HCT116 (cell line): Measurements from ENCODE around the gene MAPKAP1. TPM values are rescaled to one million over a fixed set of nuclear protein-coding genes. Genes with fewer than 3 reads are reported as not detected.

ENCODE experiments used
- ATAC-seq: fragments of 200-7000 bp; cut with Tn5 transposase; 2 replicates; pipeline ENCODE4 v1.9.1; 2020; ENCODE audit warnings: mild to moderate bottlenecking, moderate library complexity
- BruUV-seq: library from RNA; stranded (reverse); fragments of 400-500 nt; replicated peaks from 2 replicates; lab custom pipeline; 2021; lab: Mats Ljungman, UMichigan
- CTCF ChIA-PET: fragments of 300-600 bp; sonication (Branson Sonifier 250); formaldehyde crosslinking; loops from one replicate; lab custom pipeline; 2021; ENCODE audit warnings: antibody characterized with exemption; lab: Charles Lee
- POLR2A ChIA-PET: fragments of 300-600, 350-600 bp; sonication (Branson Sonifier 250); formaldehyde crosslinking; loops from one replicate; lab custom pipeline; 2021; ENCODE audit warnings: antibody characterized with exemption; lab: Charles Lee
- RAD21 ChIA-PET, 2 experiments: fragments of 300-600 bp; sonication (Branson Sonifier 250); formaldehyde crosslinking; loops; one replicate each; lab custom pipeline; 2023; ENCODE audit warnings: low total read pairs in 2 of 2; ENCODE audit not compliant: uncharacterized antibody in 2 of 2, unreplicated experiment in 2 of 2, low non-redundant PET in 1 of 2; lab: Charles Lee
- DNase-seq: peaks from one replicate; pipeline ENCODE4 v3.0.0-alpha.2; 2010; ENCODE audit warnings: low read depth, low spot score
- H2AFZ ChIP-seq: fragments of 200-600 bp; shearing (Covaris generic), sonication (generic); 2 replicates; pipeline ENCODE4 v1.6.1; 2017; ENCODE audit warnings: low read depth, mixed run types, mixed read lengths, antibody characterized with exemption, low read length; ENCODE audit not compliant: poor library complexity, severe bottlenecking
- H3K27ac ChIP-seq: 2 replicates; pipeline ENCODE4 v1.5.1; 2012; ENCODE audit warnings: low read depth, low read length
- H3K27me3 ChIP-seq: fragments of 200-600 bp; sonication (generic); 2 replicates; pipeline ENCODE4 v1.6.1; 2016; ENCODE audit warnings: mixed run types, low read length, mixed read lengths; ENCODE audit not compliant: insufficient read depth
- H3K36me3 ChIP-seq, 2 experiments: fragments of 200-500 bp in 1 of 2; fragments of 200-600 bp in 1 of 2; sonication (Bioruptor generic) in 1 of 2; sonication (generic) in 1 of 2; 2 replicates each; pipeline versions ENCODE4 v1.5.1 to v1.6.1; 2014 to 2016; ENCODE audit warnings: low read length in 2 of 2, inconsistent platforms in 1 of 2, mixed read lengths in 1 of 2, mixed run types in 1 of 2; ENCODE audit not compliant: insufficient read depth in 2 of 2, control insufficient read depth in 1 of 2
- H3K4me1 ChIP-seq, 2 experiments: fragments of 200-600 bp in 1 of 2; sonication (generic) in 1 of 2; 2 replicates each; pipeline versions ENCODE4 v1.5.1 to v1.6.1; 2012 to 2017; ENCODE audit warnings: low read length in 2 of 2, inconsistent platforms in 1 of 2, mild to moderate bottlenecking in 1 of 2, mixed read lengths in 1 of 2, mixed run types in 1 of 2, moderate library complexity in 1 of 2; ENCODE audit not compliant: insufficient read depth in 2 of 2, control insufficient read depth in 1 of 2
- H3K4me2 ChIP-seq: fragments of 200-600 bp; sonication (generic); 2 replicates; pipeline ENCODE4 v1.6.1; 2017; ENCODE audit warnings: mixed run types, low read length, mixed read lengths
- H3K4me3 ChIP-seq, 2 experiments: fragments of 200-600 bp in 1 of 2; sonication (generic) in 1 of 2; replicated peaks in 1 of 2; 2 replicates each; pipeline ENCODE4 v1.5.1; 2011 to 2016; ENCODE audit warnings: low read length in 2 of 2, control low read depth in 1 of 2, low read depth in 1 of 2, mild to moderate bottlenecking in 1 of 2, mixed read lengths in 1 of 2, mixed run types in 1 of 2
- H3K79me2 ChIP-seq: fragments of 200-600 bp; sonication (generic); 2 replicates; pipeline ENCODE4 v1.6.1; 2017; ENCODE audit warnings: mild to moderate bottlenecking, mixed run types, low read length, moderate library complexity, mixed read lengths; ENCODE audit not compliant: insufficient read depth
- H3K9ac ChIP-seq: fragments of 200-600 bp; sonication (generic); 2 replicates; pipeline ENCODE4 v1.6.1; 2016; ENCODE audit warnings: low read length, mixed read lengths
- H3K9me2 ChIP-seq: fragments of 200-600 bp; sonication (generic), shearing (Covaris generic); 2 replicates; pipeline ENCODE4 v1.6.1; 2017; ENCODE audit warnings: mixed run types, mild to moderate bottlenecking, moderate library complexity; ENCODE audit not compliant: insufficient read depth
- H3K9me3 ChIP-seq, 2 experiments: fragments of 200-500 bp in 1 of 2; fragments of 200-600 bp in 1 of 2; sonication (Bioruptor generic) in 1 of 2; sonication (generic) in 1 of 2; 2 replicates each; pipeline ENCODE4 v1.6.1; 2014 to 2017; ENCODE audit warnings: low read length in 2 of 2, mixed read lengths in 2 of 2, inconsistent platforms in 1 of 2, low read depth in 1 of 2, mild to moderate bottlenecking in 1 of 2, mixed run types in 1 of 2, moderate library complexity in 1 of 2; ENCODE audit not compliant: control insufficient read depth in 1 of 2, insufficient read depth in 1 of 2
- H4K20me1 ChIP-seq: fragments of 200-600 bp; sonication (generic), shearing (Covaris generic); 2 replicates; pipeline ENCODE4 v1.6.1; 2017; ENCODE audit warnings: mixed run types, mild to moderate bottlenecking, moderate library complexity; ENCODE audit not compliant: insufficient read depth
- CBX3 ChIP-seq: IDR thresholded peaks from 2 replicates; pipeline ENCODE4 v1.6.1; 2012; ENCODE audit warnings: low read depth
- EGR1 ChIP-seq: IDR thresholded peaks from 2 replicates; pipeline ENCODE4 v1.6.1; 2012; ENCODE audit warnings: low read depth
- EZH2 ChIP-seq: fragments of 200-600 bp; sonication (generic); IDR thresholded peaks from 2 replicates; pipeline ENCODE4 v1.6.1; 2017; ENCODE audit warnings: antibody characterized with exemption, mixed run types
- EZH2phosphoT487 ChIP-seq: fragments of 200-600 bp; IDR thresholded peaks from 2 replicates; pipeline ENCODE4 v1.6.1; 2018; ENCODE audit warnings: antibody characterized with exemption, borderline replicate concordance
- FOSL1 ChIP-seq: IDR thresholded peaks from 2 replicates; pipeline ENCODE4 v1.6.1; 2012; ENCODE audit warnings: low read depth
- JUND ChIP-seq: IDR thresholded peaks from 2 replicates; pipeline ENCODE4 v1.6.1; 2012
- POLR2A ChIP-seq: IDR thresholded peaks from 2 replicates; pipeline ENCODE4 v1.7.0; 2011; ENCODE audit warnings: borderline replicate concordance; ENCODE audit not compliant: insufficient read depth, insufficient read length; ENCODE audit errors: extremely low read depth
- RAD21 ChIP-seq: IDR thresholded peaks from 2 replicates; pipeline ENCODE4 v1.6.1; 2012; ENCODE audit warnings: low read depth, mild to moderate bottlenecking
- SP1 ChIP-seq: IDR thresholded peaks from 2 replicates; pipeline ENCODE4 v1.6.1; 2012; ENCODE audit warnings: low read depth
- SRF ChIP-seq: IDR thresholded peaks from 2 replicates; pipeline ENCODE4 v1.6.1; 2012; ENCODE audit warnings: low read depth
- TCF7L2 ChIP-seq: IDR thresholded peaks from 2 replicates; pipeline ENCODE4 v1.7.0; 2011; ENCODE audit warnings: borderline replicate concordance, inconsistent platforms; ENCODE audit not compliant: insufficient read depth, insufficient read length; ENCODE audit errors: extremely low read depth
- ZFX ChIP-seq: fragments of 450-650 bp; IDR thresholded peaks from 2 replicates; pipeline ENCODE4 v1.6.1; 2017
- ZNF274 ChIP-seq: fragments of 200-500 bp; sonication (Bioruptor generic); IDR thresholded peaks from 2 replicates; pipeline ENCODE4 v1.6.1; 2014; ENCODE audit warnings: mild to moderate bottlenecking, low read depth, low read length, inconsistent platforms
- intact Hi-C: fragments of 100-400 bp; cut with micrococcal nuclease; formaldehyde crosslinking; loops from 2 replicates; pipeline ENCODE4 v1.10.0; 2022
- total RNA-seq: library from RNA; stranded (reverse); gene quantifications from one replicate; pipeline ENCODE4 v1.2.1, GENCODE V29; 2021; ENCODE audit not compliant: unreplicated experiment
- TF ChIP-seq, protein P1 (sequence below): IDR thresholded peaks from 2 replicates; pipeline ENCODE4 v1.6.1; 2011; ENCODE audit warnings: mild to moderate bottlenecking, low read length, moderate library complexity; ENCODE audit not compliant: insufficient replicate concordance; ENCODE audit errors: extremely low read depth
- TF ChIP-seq, protein P2 (sequence below): IDR thresholded peaks from 2 replicates; pipeline ENCODE4 v1.6.1; 2012
- TF ChIP-seq, protein P3 (sequence below): IDR thresholded peaks from 2 replicates; pipeline ENCODE4 v1.6.1; 2012
- TF ChIP-seq, protein P4 (sequence below), 3 experiments: fragments of 200-600 bp in 1 of 3; sonication (generic) in 1 of 3; IDR thresholded peaks in 2 of 3; conservative IDR thresholded peaks in 1 of 3; 2 replicates each; pipeline ENCODE4 v1.5.1; 2012 to 2017; ENCODE audit warnings: low read depth in 2 of 3, low read length in 2 of 3, antibody characterized with exemption in 1 of 3, borderline replicate concordance in 1 of 3, control low read depth in 1 of 3, mild to moderate bottlenecking in 1 of 3, mixed read lengths in 1 of 3, mixed run types in 1 of 3, moderate library complexity in 1 of 3; ENCODE audit not compliant: insufficient read depth in 1 of 3

The MAPKAP1 gene
- total RNA-seq, 1 experiment from 2014 or later: 72.5 TPM

DNA sequence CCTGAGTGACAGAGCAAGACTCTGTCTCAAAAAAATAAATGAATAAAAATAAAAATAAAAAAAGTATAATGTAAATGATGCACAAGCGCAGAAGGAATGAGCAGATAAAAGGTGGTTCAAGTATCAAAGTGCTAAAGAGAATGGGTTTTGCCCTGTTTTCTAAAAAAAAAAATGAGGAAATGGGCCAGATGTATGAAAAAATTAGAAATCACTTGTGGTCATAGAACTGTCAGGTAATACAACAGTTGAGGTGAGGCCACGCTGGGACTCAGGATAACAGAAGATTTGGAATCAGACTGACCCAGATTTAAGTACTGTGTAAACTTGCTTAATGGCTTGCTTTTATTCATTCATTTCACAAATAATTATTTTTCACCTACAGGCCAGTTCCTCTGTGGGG lies 69.8 kb downstream of the MAPKAP1 start:
- Histone ChIP-seq H3K4me3 (no peak overlapping the region), H3K9me3 (no peaks in the 10 kb centered on the region)
- no TSS peak for BruUV-seq
- no peak for DNase-seq
- TF ChIP-seq EZH2phosphoT487 (no peak), JUND (no peak), SP1 (no peak), TCF7L2 (no peak), CBX3 (no peak), EZH2 (no peak)
- TF ChIP-seq, protein P1, sequence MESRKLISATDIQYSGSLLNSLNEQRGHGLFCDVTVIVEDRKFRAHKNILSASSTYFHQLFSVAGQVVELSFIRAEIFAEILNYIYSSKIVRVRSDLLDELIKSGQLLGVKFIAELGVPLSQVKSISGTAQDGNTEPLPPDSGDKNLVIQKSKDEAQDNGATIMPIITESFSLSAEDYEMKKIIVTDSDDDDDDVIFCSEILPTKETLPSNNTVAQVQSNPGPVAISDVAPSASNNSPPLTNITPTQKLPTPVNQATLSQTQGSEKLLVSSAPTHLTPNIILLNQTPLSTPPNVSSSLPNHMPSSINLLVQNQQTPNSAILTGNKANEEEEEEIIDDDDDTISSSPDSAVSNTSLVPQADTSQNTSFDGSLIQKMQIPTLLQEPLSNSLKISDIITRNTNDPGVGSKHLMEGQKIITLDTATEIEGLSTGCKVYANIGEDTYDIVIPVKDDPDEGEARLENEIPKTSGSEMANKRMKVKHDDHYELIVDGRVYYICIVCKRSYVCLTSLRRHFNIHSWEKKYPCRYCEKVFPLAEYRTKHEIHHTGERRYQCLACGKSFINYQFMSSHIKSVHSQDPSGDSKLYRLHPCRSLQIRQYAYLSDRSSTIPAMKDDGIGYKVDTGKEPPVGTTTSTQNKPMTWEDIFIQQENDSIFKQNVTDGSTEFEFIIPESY: no peak
- TF ChIP-seq, all 23 proteins: peak for 0
- Histone ChIP-seq H3K9ac (no peak overlapping the region), H3K36me3 (no peaks in the 10 kb centered on the region), H3K9me2 (no peaks in the 10 kb centered on the region), H3K4me1 (peaks cover 20 to 29% of the 10 kb centered on the region in 2 experiments), H2AFZ (no peak overlapping the region), H3K27ac (no peak overlapping the region), H3K79me2 (peaks cover 42% of the 10 kb centered on the region), H3K4me2 (no peak overlapping the region), H4K20me1 (no peaks in the 10 kb centered on the region), H3K27me3 (no peaks in the 10 kb centered on the region)
- ATAC-seq: no peak
- intact Hi-C loops: no loop called here
- ChIA-PET POLR2A (no interaction called here), RAD21 (no interaction called here), CTCF (no interaction called here)

DNA sequence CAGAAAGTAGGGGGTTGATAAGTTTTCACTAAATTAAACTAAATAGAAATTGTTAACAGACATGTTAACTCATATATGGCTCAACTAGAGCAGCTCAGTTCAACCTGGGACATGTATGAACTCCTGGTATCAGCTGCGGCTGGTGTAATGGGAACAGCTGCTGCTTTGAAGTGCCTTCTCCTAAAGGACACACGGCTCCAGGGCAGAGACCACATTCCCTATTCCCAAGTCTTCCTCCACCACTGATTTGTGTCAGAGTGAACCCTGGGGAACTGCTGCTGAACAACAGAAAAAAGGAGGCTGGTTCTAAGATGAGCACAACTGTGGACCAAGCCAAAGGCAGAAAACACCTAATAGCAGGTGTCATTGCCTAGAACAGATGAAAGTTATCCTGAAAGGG lies 71.1 kb downstream of the MAPKAP1 start:
- H3K9me3 ChIP-seq: no peaks in the 10 kb centered on the region
- H3K27me3 ChIP-seq: no peaks in the 10 kb centered on the region
- no peak overlapping the region for H2AFZ ChIP-seq
- no peak for DNase-seq
- peaks cover 22 to 42% of the 10 kb centered on the region in 2 experiments for H3K4me1 ChIP-seq
- ChIA-PET CTCF (no interaction called here), POLR2A (no interaction called here), RAD21 (no interaction called here)
- intact Hi-C loops: no loop called here
- H3K36me3 ChIP-seq: no peaks in the 10 kb centered on the region
- H3K4me2 ChIP-seq: no peak overlapping the region
- peaks cover 51% of the 10 kb centered on the region for H3K79me2 ChIP-seq
- H3K9me2 ChIP-seq: no peaks in the 10 kb centered on the region
- no peak for ATAC-seq
- no peaks in the 10 kb centered on the region for H4K20me1 ChIP-seq
- H3K4me3 ChIP-seq: no peak overlapping the region
- H3K27ac ChIP-seq: no peak overlapping the region
- no peak overlapping the region for H3K9ac ChIP-seq
- no TSS peak for BruUV-seq
- TF ChIP-seq ZNF274 (no peak), RAD21 (no peak), SRF (no peak), FOSL1 (no peak), POLR2A (no peak), ZFX (no peak), EZH2phosphoT487 (no peak), JUND (no peak), EGR1 (no peak), EZH2 (no peak), CBX3 (no peak)
- TF ChIP-seq, protein P2, sequence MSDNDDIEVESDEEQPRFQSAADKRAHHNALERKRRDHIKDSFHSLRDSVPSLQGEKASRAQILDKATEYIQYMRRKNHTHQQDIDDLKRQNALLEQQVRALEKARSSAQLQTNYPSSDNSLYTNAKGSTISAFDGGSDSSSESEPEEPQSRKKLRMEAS: no peak
- TF ChIP-seq, protein P3, sequence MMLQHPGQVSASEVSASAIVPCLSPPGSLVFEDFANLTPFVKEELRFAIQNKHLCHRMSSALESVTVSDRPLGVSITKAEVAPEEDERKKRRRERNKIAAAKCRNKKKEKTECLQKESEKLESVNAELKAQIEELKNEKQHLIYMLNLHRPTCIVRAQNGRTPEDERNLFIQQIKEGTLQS: no peak
- TF ChIP-seq, protein P4, sequence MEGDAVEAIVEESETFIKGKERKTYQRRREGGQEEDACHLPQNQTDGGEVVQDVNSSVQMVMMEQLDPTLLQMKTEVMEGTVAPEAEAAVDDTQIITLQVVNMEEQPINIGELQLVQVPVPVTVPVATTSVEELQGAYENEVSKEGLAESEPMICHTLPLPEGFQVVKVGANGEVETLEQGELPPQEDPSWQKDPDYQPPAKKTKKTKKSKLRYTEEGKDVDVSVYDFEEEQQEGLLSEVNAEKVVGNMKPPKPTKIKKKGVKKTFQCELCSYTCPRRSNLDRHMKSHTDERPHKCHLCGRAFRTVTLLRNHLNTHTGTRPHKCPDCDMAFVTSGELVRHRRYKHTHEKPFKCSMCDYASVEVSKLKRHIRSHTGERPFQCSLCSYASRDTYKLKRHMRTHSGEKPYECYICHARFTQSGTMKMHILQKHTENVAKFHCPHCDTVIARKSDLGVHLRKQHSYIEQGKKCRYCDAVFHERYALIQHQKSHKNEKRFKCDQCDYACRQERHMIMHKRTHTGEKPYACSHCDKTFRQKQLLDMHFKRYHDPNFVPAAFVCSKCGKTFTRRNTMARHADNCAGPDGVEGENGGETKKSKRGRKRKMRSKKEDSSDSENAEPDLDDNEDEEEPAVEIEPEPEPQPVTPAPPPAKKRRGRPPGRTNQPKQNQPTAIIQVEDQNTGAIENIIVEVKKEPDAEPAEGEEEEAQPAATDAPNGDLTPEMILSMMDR (IDR thresholded peaks at IDR 0.05 in 2 of 3, conservative IDR thresholded peaks at IDR 0.05 in 1 of 3; ENCODE audit: borderline replicate concordance in 1 of 3, insufficient read depth in 1 of 3, low read depth in 2 of 3, low read length in 2 of 3): no peak
